Astrocyte (in vitro differentiated cells and primary cell): Measurements from ENCODE around the gene SPNS2.

Source experiments
- CTCF ChIP-seq: IDR thresholded peaks from 2 replicates; pipeline ENCODE4 v1.5.1; 2011; ENCODE audit warnings: low read depth, mild to moderate bottlenecking, inconsistent platforms, low read length, moderate library complexity; ENCODE audit not compliant: insufficient read depth
- EZH2 ChIP-seq: IDR thresholded peaks from 2 replicates; pipeline ENCODE4 v1.6.1; 2012; ENCODE audit warnings: mild to moderate bottlenecking, low read length, inconsistent platforms; ENCODE audit not compliant: insufficient read depth

- TF ChIP-seq CTCF (no peak), EZH2 (no peak)
Measured at GRCh38 chr17:4490109-4490591, 8.5 kb upstream of the SPNS2 start.
